Testis (tissue), 2 donors: ENCODE measurements around the gene GPC4.

Source experiments
- POLR2A ChIP-seq: fragments of 450-650 bp; IDR thresholded peaks from one replicate; pipeline ENCODE4 v1.6.1; 2017; ENCODE audit warnings: antibody characterized with exemption, mild to moderate bottlenecking, moderate library complexity
- TF ChIP-seq, protein P1 (sequence below), 3 experiments: fragments of 450-650 bp in 2 of 3; fragments of 200-600 bp in 1 of 3; sonication (generic) in 1 of 3; IDR thresholded peaks; one replicate each; pipeline ENCODE4 v1.5.1; 2016 to 2019; ENCODE audit warnings: antibody characterized with exemption in 3 of 3, mild to moderate bottlenecking in 2 of 3, moderate library complexity in 1 of 3

DNA sequence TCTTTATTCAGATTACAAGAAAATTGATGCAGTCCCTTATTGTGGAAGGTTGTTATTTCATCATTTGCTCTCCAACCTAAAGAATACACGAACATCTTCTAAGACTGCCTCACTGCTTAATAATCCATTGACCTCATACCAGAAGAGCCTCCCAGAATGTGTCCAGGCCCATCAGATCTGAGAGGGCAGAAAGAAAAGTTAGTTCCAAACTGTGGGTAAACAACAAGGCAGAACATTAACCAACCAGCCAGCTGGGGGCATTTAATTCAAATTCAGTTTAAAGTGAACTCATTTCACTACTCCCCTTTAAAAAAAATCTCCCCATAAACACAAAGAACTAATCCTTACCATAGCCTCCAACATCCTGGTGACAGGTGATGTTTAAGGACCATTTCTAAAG, 13.8 kb downstream of the GPC4 start:
- TF ChIP-seq, protein P1, sequence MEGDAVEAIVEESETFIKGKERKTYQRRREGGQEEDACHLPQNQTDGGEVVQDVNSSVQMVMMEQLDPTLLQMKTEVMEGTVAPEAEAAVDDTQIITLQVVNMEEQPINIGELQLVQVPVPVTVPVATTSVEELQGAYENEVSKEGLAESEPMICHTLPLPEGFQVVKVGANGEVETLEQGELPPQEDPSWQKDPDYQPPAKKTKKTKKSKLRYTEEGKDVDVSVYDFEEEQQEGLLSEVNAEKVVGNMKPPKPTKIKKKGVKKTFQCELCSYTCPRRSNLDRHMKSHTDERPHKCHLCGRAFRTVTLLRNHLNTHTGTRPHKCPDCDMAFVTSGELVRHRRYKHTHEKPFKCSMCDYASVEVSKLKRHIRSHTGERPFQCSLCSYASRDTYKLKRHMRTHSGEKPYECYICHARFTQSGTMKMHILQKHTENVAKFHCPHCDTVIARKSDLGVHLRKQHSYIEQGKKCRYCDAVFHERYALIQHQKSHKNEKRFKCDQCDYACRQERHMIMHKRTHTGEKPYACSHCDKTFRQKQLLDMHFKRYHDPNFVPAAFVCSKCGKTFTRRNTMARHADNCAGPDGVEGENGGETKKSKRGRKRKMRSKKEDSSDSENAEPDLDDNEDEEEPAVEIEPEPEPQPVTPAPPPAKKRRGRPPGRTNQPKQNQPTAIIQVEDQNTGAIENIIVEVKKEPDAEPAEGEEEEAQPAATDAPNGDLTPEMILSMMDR (IDR thresholded peaks at IDR 0.05) = no peak
- no peak for TF ChIP-seq POLR2A
